PC-3 (cell line): ENCODE results near the gene MAGEA4. TPM values are rescaled to one million over a fixed set of nuclear protein-coding genes. Genes with fewer than 3 reads are reported as not detected.

ENCODE experiments used
- ATAC-seq: fragments of 200-7000 bp; cut with Tn5 transposase; 2 replicates; pipeline ENCODE4 v1.9.1; 2020; ENCODE audit warnings: mild to moderate bottlenecking, moderate library complexity
- BruUV-seq: library from RNA; stranded (reverse); fragments of 400-500 nt; replicated peaks from 2 replicates; lab custom pipeline; 2021; lab: Mats Ljungman, UMichigan
- CTCF ChIA-PET: fragments of 300-600 bp; sonication (Branson Sonifier 250); formaldehyde crosslinking; loops from one replicate; lab custom pipeline; 2022; ENCODE audit warnings: antibody characterized with exemption; lab: Charles Lee
- POLR2A ChIA-PET: fragments of 300-600 bp; sonication (Branson Sonifier 250); formaldehyde crosslinking; loops from one replicate; lab custom pipeline; 2022; ENCODE audit warnings: antibody characterized with exemption; ENCODE audit not compliant: unreplicated experiment; lab: Charles Lee
- DNase-seq: peaks from one replicate; pipeline ENCODE4 v3.0.0-alpha.2; 2015
- H2AFZ ChIP-seq: fragments of 300-600 bp; sonication (generic); 2 replicates; pipeline ENCODE4 v1.6.0; 2016; ENCODE audit warnings: antibody characterized with exemption, low read length
- H3F3A ChIP-seq: fragments of 300-600 bp; sonication (generic); one replicate; pipeline ENCODE4 v1.6.0; 2017; ENCODE audit warnings: antibody characterized with exemption, low read length, control low read depth, mild to moderate bottlenecking; ENCODE audit not compliant: unreplicated experiment
- H3K27ac ChIP-seq: fragments of 300-600 bp; sonication (generic); 2 replicates; pipeline ENCODE4 v1.5.1; 2016; ENCODE audit warnings: mild to moderate bottlenecking, low read length
- H3K27me3 ChIP-seq: fragments of 300-600 bp; sonication (generic); 2 replicates; pipeline ENCODE4 v1.6.1; 2016; ENCODE audit warnings: low read length, mixed read lengths
- H3K36me3 ChIP-seq: fragments of 300-600 bp; sonication (generic); 2 replicates; pipeline ENCODE4 v1.6.1; 2016; ENCODE audit warnings: low read depth, mixed run types, low read length, mixed read lengths
- H3K4me1 ChIP-seq: fragments of 300-600 bp; sonication (generic); 2 replicates; pipeline ENCODE4 v1.5.1; 2016; ENCODE audit warnings: low read length; ENCODE audit not compliant: insufficient read depth
- H3K4me2 ChIP-seq: fragments of 300-600 bp; sonication (generic); 2 replicates; pipeline ENCODE4 v1.6.0; 2016; ENCODE audit warnings: low read length
- H3K4me3 ChIP-seq: fragments of 300-600 bp; sonication (generic); 2 replicates; pipeline ENCODE4 v1.5.1; 2016; ENCODE audit warnings: mild to moderate bottlenecking, low read length, mixed read lengths
- H3K79me2 ChIP-seq: fragments of 300-600 bp; sonication (generic); 2 replicates; pipeline ENCODE4 v1.6.1; 2017; ENCODE audit warnings: low read length, mixed read lengths
- H3K9ac ChIP-seq: fragments of 300-600 bp; sonication (generic); 2 replicates; pipeline ENCODE4 v1.6.0; 2016; ENCODE audit warnings: mild to moderate bottlenecking, low read length
- H3K9me2 ChIP-seq: fragments of 300-600 bp; sonication (generic); replicated peaks from 2 replicates; pipeline ENCODE4 v1.6.1; 2016; ENCODE audit warnings: mixed run types, low read length, mixed read lengths
- H3K9me3 ChIP-seq: fragments of 300-600 bp; sonication (generic); 2 replicates; pipeline ENCODE4 v1.6.1; 2016; ENCODE audit warnings: low read length, mixed read lengths
- H4K20me1 ChIP-seq: fragments of 300-600 bp; sonication (generic); 2 replicates; pipeline ENCODE4 v1.6.1; 2016; ENCODE audit warnings: low read length, mixed read lengths
- CTCF ChIP-seq: fragments of 300-600 bp; sonication (generic); conservative IDR thresholded peaks from 2 replicates; pipeline ENCODE4 v1.5.1; 2017; ENCODE audit warnings: antibody characterized with exemption, low read depth, mild to moderate bottlenecking, low read length
- EZH2 ChIP-seq: fragments of 300-600 bp; sonication (generic); IDR thresholded peaks from one replicate; pipeline ENCODE4 v1.6.1; 2017; ENCODE audit warnings: antibody characterized with exemption, mild to moderate bottlenecking, low read length; ENCODE audit not compliant: unreplicated experiment
- EZH2phosphoT487 ChIP-seq: fragments of 300-600 bp; sonication (generic); IDR thresholded peaks from 2 replicates; pipeline ENCODE4 v1.6.1; 2018; ENCODE audit warnings: mild to moderate bottlenecking, antibody characterized with exemption, low read length, borderline replicate concordance
- intact Hi-C: fragments of 100-400 bp; cut with micrococcal nuclease; formaldehyde crosslinking; loops from 2 replicates; pipeline ENCODE4 v1.9.0; 2023
- total RNA-seq: library from RNA; depleted of rRNA; stranded (reverse); fragments of >200 nt; gene quantifications from 2 replicates; pipeline ENCODE4 v1.2.3, GENCODE V29; 2014

The MAGEA4 gene
- total RNA-seq, 1 experiment from 2014 or later: not detected

- Histone ChIP-seq H3K36me3 (no peaks in the 10 kb centered on the region), H3K9me3 (no peaks in the 10 kb centered on the region), H3K27ac (no peak overlapping the region), H3K27me3 (no peaks in the 10 kb centered on the region), H3K4me3 (no peak overlapping the region), H2AFZ (no peak overlapping the region), H3K4me1 (no peaks in the 10 kb centered on the region), H3K4me2 (no peak overlapping the region), H4K20me1 (no peaks in the 10 kb centered on the region), H3K79me2 (no peaks in the 10 kb centered on the region), H3F3A (no peaks in the 10 kb centered on the region), H3K9ac (no peak overlapping the region), H3K9me2 (no peaks in the 10 kb centered on the region)
- BruUV-seq: no TSS peak
- no peak for TF ChIP-seq CTCF
- TF ChIP-seq EZH2phosphoT487: no peak
- TF ChIP-seq EZH2: no peak
- intact Hi-C loops: no loop called here
- CTCF ChIA-PET: no interaction called here
- no peak for ATAC-seq
- DNase-seq: no peak
- POLR2A ChIA-PET: no interaction called here
These were observed 32.8 kb upstream of the MAGEA4 start for GRCh38 chrX:151879856-151880255.

GRCh38 chrX:151880895-151881294 lies 31.8 kb upstream of the MAGEA4 start:
- BruUV-seq: no TSS peak
- DNase-seq (no peak), ATAC-seq (no peak)
- Histone ChIP-seq H3K27me3 (no peaks in the 10 kb centered on the region), H3F3A (no peaks in the 10 kb centered on the region), H3K9me2 (no peaks in the 10 kb centered on the region), H3K36me3 (no peaks in the 10 kb centered on the region), H3K9me3 (no peaks in the 10 kb centered on the region), H3K4me2 (no peak overlapping the region), H3K9ac (no peak overlapping the region), H3K4me3 (no peak overlapping the region), H3K79me2 (no peaks in the 10 kb centered on the region), H3K4me1 (no peaks in the 10 kb centered on the region), H2AFZ (no peak overlapping the region), H4K20me1 (no peaks in the 10 kb centered on the region), H3K27ac (no peak overlapping the region)
- ChIA-PET CTCF (no interaction called here), POLR2A (no interaction called here)
- intact Hi-C loops: no loop called here
- no peak for TF ChIP-seq EZH2phosphoT487
- TF ChIP-seq EZH2: no peak
- TF ChIP-seq CTCF: no peak

GRCh38 chrX:151889421-151889820 lies 23.3 kb upstream of the MAGEA4 start:
- H2AFZ ChIP-seq: no peak overlapping the region
- no peaks in the 10 kb centered on the region for H3K9me2 ChIP-seq
- H3K4me2 ChIP-seq: no peak overlapping the region
- DNase-seq: no peak
- TF ChIP-seq EZH2phosphoT487 (no peak), EZH2 (no peak), CTCF (no peak)
- no peaks in the 10 kb centered on the region for H3K27me3 ChIP-seq
- no TSS peak for BruUV-seq
- no peak overlapping the region for H3K9ac ChIP-seq
- H3K4me1 ChIP-seq: no peaks in the 10 kb centered on the region
- H3K27ac ChIP-seq: no peak overlapping the region
- CTCF ChIA-PET: no interaction called here
- no peak for ATAC-seq
- H3K4me3 ChIP-seq: no peak overlapping the region
- no peaks in the 10 kb centered on the region for H3K79me2 ChIP-seq
- H4K20me1 ChIP-seq: no peaks in the 10 kb centered on the region
- H3K36me3 ChIP-seq: no peaks in the 10 kb centered on the region
- no peaks in the 10 kb centered on the region for H3K9me3 ChIP-seq
- POLR2A ChIA-PET: no interaction called here
- H3F3A ChIP-seq: no peaks in the 10 kb centered on the region
- intact Hi-C loops: no loop called here
